SHP77 (cell line): ENCODE results near the gene CNTF.

ENCODE experiments used
- DNase-seq, 2 experiments: peaks; one replicate each; lab custom pipeline; 2025; lab: John Stamatoyannopoulos, UW

CNTF gene

DNA sequence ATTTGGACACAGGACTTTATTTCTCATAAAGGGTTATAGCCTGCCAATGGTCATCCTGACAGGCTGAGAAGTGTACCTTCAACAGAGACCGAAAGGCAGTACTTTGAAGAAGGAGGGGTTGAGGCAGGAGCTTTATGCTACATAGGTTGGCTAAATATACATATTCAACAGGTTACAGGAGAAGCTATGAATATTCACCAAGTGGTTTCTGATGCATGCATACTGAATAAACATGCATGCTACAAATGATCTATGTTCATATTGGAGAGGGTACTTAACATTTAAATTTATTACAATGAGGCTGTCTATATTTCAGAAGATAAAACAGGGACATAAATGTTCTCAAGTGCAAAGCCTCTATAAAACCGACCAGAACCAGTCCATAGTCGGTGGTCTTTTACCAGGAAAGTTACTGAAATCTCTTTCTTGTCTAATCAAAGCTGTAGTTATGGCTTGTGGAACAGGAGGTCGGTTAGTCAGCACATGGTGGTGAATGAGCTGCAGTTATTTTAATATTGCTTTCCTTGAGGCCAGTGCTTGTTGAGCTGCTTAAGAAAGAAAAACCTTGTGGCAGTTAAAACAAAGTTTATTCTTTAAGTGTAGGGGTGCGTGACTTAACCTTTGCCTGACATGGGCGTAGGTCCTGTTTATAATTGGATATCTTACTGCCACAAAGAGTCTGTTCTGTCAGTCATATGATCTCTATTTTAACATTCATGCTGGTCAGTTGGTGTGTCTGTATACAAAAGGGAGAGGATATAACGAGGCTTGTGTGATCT is 19.5 kb downstream of the CNTF start:
- DNase-seq: no peak

DNA sequence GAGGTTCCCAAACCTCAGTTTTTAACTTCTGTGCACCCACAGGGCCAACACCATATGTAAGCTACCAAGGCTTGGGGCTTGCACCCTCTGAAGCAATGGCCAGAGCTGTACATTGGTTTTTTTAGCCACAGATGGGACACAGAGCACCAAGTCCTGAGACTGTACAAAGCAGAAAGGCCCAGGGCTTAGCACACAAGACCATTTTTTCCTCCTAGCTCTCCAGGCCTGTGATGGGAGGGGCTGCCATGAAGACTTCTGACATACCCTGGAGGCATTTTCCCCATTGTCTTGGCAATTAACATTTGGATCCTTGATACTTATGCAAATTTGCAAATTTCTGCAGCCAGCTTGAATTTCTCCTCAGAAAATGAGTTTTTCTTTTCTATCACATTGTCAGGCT is 23.4 kb downstream of the CNTF start:
- DNase-seq: no peak

DNA sequence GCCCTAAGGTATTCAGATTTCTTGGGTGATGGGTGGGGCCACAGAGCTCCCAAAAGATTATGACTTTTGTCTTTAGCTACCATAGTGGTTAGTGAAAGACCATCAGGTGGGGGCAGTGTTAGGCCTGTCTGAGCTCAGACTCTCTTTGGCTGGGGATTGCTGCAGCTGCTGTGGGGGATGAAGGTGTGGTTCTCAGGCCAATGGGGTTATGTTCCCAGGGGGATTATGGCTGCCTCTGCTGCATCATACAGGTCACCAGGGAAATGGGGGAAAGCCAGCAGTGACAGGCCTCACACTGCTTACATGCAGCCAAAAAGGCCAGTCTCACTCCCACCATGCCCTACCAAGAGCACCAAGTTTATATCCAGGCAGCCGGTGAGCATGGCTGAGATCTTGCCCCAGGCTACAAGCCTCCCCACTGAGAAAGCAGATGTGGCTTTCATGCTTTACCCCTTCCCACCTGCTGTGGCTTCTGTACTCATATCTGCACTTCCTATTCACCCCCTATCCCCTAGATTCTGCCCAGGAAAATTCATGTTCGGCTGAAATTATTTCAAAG is 24.8 kb downstream of the CNTF start:
- DNase-seq: no peak

DNA sequence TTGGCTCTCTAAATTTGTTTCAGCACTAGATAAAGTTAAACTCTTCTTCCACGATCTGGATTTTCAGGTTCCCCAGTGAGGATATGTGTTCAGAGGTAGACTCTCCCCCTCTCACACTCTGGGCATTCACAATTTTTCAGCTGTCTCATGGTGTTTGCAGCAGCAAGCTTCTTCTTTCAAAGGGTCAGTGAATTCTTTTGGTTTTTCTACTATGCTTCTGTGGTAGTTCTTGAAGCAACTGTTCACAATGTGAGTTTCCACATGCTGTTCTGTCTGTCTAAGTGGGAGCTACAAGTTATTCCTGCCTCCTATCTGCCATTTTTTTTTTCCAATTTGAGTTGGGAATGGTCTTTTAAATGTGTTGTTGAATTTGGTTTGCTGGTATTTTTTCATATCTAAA is 25.4 kb downstream of the CNTF start:
- no peak for DNase-seq

DNA sequence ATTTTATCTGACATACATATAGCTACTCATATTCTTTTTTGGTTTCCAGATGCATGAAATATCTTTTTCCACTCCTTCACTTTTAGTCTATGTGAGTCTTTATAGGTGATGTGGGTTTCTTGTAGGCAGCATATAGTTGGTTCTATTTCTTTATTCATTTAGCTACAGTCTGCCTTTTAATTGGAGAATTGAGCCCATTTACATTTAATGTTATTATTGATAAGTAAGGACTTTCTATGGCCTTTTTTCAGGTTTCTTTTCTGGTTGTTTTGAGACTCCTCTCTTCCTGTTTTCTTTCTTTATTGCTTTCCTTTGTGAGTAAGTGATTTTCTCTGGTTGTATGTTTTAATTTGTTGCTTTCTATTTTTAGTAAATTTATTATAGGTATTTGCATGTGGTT is 27.2 kb downstream of the CNTF start:
- no peak for DNase-seq

DNA sequence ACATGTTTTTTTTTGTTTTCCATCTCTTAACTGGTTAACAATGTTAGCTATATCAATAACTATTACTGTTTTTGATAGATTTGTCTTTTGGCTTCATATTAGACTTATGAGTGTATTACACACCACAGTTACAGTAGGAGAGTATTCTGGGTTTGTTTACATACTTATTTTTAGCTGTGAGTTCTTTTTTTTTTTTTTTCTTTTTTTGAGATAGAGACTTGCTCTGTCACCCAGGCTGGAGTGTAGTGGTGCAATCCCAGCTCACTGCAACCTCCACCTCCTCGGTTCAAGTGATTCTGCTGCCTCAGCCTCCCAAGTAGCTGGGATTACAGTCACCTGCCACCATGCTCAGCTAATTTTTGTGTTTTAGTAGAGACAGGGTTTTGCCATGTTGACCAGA is 28.0 kb downstream of the CNTF start:
- DNase-seq: no peak

DNA sequence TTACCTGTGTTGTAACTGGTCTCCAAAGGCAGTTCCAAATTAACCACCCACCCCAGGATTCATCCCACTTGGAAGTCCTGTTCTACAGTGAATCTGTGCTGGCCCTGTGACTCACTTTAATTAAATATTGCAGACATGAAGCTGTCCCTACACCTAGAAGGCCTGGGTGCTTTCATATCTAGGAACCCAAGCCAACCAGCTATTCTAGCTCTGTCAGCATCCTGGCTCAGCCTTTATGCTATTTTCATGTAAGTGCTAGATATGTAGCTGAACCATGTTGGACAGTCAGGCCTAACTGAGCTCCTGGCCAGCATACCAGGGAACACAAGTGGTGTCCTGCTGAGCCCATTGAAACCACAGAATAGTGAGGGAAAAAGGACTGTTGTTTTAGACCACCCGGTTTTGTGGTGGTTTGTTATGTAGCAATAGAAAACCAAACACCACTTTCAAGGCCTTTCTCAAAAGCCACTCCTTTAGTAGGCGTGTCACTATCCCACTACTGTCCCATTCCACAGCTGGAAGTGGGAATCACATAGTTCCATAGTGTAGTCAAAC is 30.3 kb downstream of the CNTF start:
- no peak for DNase-seq

DNA sequence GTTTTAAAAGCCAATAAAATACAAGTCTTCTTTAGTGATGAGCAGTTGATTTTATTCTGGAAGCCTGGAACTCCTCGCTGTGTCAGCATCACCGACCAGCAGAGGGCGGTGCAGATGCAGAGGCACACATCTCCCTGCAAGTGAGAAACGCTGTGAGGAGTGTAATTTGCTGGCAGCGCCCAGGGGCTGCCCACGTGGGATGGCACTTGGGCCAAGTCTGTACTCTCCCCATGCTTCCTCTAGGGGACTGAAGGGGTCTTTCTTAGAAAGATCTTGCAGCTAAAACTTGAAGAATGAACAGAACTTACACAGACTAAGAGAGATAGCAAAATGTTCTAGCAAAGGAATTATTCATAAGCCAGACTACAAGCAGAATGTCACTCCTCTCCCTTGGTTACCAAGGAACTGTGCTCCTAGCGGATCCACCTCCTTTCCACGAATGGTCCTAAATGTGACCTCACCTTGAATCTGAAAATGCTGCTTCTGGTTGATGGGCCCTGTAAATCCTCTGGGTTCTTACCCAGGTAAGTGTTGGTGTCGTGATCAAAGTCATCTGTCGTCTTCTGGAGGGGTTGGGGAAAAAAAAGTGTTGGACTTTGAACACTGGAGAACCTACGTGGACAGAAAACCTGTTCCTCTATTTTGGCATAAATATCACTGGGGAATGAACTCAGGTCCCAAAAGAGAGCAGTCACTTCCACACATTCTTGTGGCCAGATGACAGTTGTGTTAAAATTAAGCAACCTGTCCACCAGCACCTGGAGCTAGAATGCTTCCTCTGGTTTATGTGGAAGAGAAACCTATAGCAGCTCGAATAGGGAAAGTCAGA is 31.8 kb downstream of the CNTF start:
- DNase-seq: peak; percentile 26 to 49

DNA sequence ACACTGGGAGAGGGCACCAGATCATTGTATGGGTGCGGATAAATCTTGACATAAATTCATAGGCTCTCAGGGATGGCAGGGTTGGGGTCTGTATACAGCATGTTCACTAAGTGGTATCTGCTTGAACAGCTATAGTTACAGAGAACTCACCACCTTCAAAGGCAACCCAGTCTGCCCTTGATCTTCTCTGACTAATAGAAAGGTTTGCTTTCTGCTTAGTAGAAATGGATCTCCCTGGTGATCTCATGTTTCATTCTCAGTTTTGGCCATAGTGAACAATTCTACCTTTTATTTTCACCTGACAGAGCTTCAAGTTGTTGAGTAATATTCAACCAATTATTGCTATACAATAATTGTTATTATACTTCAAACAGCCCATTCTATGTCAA is 32.4 kb downstream of the CNTF start:
- no peak for DNase-seq

DNA sequence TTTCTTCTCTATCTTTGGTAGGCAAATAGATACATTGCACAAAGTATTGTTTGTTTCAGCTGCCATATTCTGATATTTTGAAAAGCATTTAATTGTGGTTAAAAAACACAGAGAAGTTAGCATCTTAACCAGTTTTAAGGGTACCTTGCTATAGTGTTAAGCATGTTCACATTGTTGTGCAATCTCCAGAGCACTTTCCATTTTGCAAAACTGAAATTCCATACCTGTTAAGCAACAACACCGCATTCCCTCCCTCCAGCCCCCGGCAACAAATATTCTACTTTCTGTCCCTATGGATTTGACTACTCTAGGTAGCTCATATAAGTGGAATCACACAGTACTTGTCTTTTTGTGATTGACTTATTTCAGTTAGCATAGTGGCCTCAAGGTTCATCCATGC is 33.9 kb downstream of the CNTF start:
- no peak for DNase-seq

DNA sequence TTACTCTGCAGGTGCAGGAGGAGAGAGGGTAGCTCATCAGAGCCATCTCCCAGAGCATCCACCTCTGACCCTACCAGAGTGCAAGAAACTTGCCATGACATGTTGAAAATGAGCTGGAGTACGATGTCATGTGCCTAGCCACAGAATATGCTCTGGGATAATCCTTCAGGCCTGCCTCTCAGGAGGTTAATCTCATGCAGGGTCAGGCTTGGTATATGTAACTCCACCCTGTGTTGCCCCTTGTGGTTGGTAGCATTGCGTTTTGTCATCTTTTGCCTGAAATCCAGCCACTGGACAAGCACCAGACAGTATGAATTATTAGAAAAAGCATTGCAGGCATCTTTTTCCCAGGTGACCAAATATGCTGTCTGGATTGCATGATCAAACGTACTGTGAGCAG is 36.2 kb downstream of the CNTF start:
- DNase-seq: no peak

DNA sequence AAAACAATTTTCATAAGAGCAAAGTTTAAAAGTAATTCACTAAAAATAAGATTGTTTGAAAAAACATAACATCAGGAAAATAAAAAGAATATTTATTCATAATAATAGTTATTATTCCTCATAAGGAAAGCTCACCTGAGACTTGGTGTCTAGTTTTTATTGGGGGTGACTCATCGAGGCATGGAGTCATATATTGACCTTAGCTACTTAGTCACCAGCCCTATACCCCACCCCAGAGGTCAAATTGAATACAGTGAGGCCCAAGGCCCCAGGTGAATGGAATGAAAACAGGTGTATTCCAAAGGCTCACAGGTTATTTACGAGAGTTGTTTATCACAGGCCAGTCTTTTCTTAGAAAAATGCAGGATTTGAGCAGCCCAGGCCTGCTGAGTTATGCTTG is 36.9 kb downstream of the CNTF start:
- no peak for DNase-seq

DNA sequence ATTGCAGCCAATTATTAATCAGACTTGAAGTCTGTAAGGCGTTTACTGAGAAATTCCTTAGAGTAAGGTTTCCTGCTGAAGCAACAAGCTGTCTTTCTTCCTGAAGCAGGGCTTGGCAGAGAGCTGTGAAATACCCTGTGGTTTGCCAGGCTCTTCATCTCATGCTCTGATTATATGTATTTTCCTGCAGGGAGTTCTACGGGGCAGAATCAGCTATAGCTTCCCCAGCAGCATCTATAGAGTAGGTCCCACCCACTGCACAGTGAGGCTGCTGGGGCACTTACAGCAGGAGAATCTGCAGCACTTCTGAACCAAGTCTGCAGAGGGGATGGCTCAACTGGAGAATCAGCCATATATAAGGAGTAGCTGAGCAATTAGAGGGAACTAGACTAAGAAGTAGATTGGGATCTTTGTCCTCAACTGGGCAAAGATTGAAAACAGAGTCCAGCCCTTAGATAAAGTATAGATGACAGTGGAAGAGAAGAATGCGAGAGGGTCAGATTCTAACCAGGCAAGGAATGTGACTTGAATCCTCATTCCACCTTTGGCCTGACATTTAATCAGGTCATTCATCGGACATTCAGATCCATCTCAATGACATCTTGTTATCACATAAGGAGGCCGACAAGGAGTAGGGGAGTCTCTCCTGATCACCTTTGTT is 37.6 kb downstream of the CNTF start:
- DNase-seq: no peak

DNA sequence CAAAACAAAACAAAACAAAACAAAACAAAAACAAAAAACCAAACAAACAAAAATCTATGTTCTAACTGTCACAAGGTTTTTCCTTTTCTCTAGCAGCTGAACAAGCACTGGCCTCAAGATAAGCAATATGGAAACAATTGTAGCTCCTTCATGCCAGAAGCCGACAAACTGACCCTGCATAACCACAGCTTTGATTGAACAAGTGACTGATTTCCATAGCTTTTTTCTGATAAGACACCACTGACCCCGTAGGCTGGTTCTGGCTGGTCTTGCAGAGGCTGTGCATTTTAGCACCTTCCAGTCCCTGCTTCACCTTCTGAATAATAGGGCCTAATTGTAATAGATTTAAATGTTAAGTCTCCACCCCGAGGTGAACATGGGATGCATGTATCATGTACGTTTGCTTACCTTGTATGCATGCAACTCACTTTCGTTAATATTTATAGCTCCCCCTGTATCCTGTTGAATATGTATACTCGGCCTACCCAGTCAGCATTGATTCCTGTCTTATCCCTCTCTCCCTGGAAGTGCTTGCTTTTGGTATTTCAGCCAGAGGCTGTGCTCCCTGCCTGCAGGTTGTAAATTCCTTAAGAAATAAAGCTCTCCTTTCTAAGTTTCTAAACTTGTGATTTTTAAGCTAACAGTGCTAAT is 49.6 kb downstream of the CNTF start:
- no peak for DNase-seq

DNA sequence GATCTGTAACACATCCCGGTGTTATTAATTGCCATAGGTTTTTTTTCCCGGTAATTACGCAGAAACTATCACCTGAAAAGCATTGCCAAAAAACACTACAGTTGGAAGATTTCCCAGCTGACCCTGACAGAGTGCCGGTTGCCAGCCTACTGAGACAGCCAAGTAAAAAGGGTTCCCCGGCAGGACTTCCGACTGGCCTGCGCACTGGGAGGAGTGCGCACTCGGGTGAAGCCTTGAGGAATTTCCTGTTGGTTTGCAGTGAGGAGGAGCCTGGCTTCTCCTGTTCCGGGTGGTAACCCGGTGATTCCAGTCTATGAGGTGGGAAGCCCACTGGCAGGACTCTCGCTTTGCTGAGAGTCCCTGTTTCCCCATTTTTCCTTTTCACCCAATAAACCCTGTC is 52.1 kb downstream of the CNTF start:
- DNase-seq: no peak
